ENCODE data around the gene CDS2. TPM values are rescaled to one million over a fixed set of nuclear protein-coding genes. Genes with fewer than 3 reads are reported as not detected.

Gene CDS2
- total and polyA plus RNA-seq, 10 of the 15 experiments (the other 5 are each of a cell fraction or from before 2014, with no cell fraction given), result 11.5 to 94.7 (median 23.1) TPM

DNA sequence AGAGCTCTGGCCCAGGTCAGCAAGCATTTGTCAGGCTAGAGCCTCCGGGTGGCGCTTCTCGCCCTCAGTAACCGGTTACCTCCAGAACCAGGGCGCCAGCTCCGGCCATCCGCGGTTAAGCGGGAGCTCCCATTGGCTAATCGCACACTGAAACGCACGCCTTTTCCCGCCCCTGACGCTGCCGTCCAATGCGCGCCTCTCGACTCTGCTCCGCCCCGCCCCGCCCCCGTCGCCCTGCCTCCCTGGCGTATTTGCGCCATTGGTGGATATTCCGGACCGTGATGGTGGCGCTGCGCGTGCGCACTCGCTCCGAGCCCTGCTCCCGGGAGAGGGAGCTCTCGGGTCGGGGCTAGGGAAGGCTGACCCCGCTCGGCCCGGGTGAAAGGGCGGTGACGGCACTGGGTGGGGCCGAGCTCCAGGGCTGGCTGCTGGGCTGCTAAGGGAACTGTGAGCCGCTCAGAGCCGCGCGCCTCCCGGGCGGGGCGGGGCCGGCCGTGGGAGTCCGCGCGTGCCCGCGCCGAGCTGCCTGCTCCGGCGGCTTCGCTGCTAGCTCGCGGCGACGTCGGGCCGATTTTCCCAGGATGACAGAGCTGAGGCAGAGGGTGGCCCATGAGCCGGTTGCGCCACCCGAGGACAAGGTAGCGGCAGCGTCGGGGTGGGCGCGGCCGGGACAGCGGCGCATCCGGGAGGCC lies at the start of gene CDS2 (continued):
- TF ChIP-seq NFYB (IDR thresholded peaks at IDR 0.05; ENCODE audit: insufficient read depth, low read depth, low read length), result peak; percentile 88
- TF ChIP-seq SREBF1 (IDR thresholded peaks at IDR 0.05; ENCODE audit: low read length), result peak; percentile 56; the same call in 1 of the 2 replicates
- peak; percentile 72 for TF ChIP-seq SMC3 (IDR thresholded peaks at IDR 0.05; ENCODE audit: borderline replicate concordance, low read length)
- no peak for TF ChIP-seq POLR2AphosphoS2 (IDR thresholded peaks at IDR 0.05; ENCODE audit: low read depth, low read length)
- TF ChIP-seq LARP7 (IDR thresholded peaks at IDR 0.05), result peak; percentile 99
- 0 out of 2 replicates have a peak, but pooled peaks have one; percentile 45 for TF ChIP-seq STAT1 (conservative IDR thresholded peaks at IDR 0.05)
- TF ChIP-seq EZH2 (IDR thresholded peaks at IDR 0.05; ENCODE audit: borderline replicate concordance, control insufficient read depth, low read depth, low read length), result no peak
- TF ChIP-seq, protein P1, sequence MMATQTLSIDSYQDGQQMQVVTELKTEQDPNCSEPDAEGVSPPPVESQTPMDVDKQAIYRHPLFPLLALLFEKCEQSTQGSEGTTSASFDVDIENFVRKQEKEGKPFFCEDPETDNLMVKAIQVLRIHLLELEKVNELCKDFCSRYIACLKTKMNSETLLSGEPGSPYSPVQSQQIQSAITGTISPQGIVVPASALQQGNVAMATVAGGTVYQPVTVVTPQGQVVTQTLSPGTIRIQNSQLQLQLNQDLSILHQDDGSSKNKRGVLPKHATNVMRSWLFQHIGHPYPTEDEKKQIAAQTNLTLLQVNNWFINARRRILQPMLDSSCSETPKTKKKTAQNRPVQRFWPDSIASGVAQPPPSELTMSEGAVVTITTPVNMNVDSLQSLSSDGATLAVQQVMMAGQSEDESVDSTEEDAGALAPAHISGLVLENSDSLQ (IDR thresholded peaks at IDR 0.05), result peak; percentile 52; the same call in 1 of the 2 replicates
- TF ChIP-seq NBN (IDR thresholded peaks at IDR 0.05), result 0 out of 2 replicates have a peak, but pooled peaks have one; percentile 58
- TF ChIP-seq ZSCAN29 (IDR thresholded peaks at IDR 0.05), result 0 out of 2 replicates have a peak, but pooled peaks have one; percentile 16
- TF ChIP-seq RAD21 (IDR thresholded peaks at IDR 0.05; ENCODE audit: insufficient read depth, low read depth, low read length), result peak; percentile 80
- no peak for TF ChIP-seq ASH2L (IDR thresholded peaks at IDR 0.05; ENCODE audit: borderline replicate concordance, low read depth)
- peak; percentile 64; the same call in 1 of the 2 replicates for TF ChIP-seq CREB1 (IDR thresholded peaks at IDR 0.05; ENCODE audit: low read depth)
- TF ChIP-seq MYC (IDR thresholded peaks at IDR 0.05; ENCODE audit: insufficient read depth, insufficient read length, insufficient replicate concordance, low read length, severe bottlenecking), result peak; percentile 18
- TF ChIP-seq NR2C1 (IDR thresholded peaks at IDR 0.05), result peak; percentile 94
- TF ChIP-seq MXI1 (IDR thresholded peaks at IDR 0.05; ENCODE audit: low read depth, low read length), result peak; percentile 71
- no peak for TF ChIP-seq HDAC6 (IDR thresholded peaks at IDR 0.05; ENCODE audit: unreplicated experiment)
- no peak for TF ChIP-seq RBBP5 (conservative IDR thresholded peaks at IDR 0.05)
- TF ChIP-seq SMARCA5 (IDR thresholded peaks at IDR 0.05), result peak; percentile 82
- TF ChIP-seq CBX5 (IDR thresholded peaks at IDR 0.05; ENCODE audit: low read depth), result no peak
- no peak for TF ChIP-seq RAD51 (IDR thresholded peaks at IDR 0.05)
- TF ChIP-seq POLR2AphosphoS5 (IDR thresholded peaks at IDR 0.05; ENCODE audit: low read length), result no peak
- TF ChIP-seq CHD2 (IDR thresholded peaks at IDR 0.05; ENCODE audit: borderline replicate concordance, low read depth, low read length), result peak; percentile 53; the same call in 1 of the 2 replicates
- peak; percentile 80 for TF ChIP-seq RUNX3 (IDR thresholded peaks at IDR 0.05; ENCODE audit: low read length)
- TF ChIP-seq, protein P2, sequence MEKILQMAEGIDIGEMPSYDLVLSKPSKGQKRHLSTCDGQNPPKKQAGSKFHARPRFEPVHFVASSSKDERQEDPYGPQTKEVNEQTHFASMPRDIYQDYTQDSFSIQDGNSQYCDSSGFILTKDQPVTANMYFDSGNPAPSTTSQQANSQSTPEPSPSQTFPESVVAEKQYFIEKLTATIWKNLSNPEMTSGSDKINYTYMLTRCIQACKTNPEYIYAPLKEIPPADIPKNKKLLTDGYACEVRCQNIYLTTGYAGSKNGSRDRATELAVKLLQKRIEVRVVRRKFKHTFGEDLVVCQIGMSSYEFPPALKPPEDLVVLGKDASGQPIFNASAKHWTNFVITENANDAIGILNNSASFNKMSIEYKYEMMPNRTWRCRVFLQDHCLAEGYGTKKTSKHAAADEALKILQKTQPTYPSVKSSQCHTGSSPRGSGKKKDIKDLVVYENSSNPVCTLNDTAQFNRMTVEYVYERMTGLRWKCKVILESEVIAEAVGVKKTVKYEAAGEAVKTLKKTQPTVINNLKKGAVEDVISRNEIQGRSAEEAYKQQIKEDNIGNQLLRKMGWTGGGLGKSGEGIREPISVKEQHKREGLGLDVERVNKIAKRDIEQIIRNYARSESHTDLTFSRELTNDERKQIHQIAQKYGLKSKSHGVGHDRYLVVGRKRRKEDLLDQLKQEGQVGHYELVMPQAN (conservative IDR thresholded peaks at IDR 0.05), result peak; percentile 94
- TF ChIP-seq, protein P3, sequence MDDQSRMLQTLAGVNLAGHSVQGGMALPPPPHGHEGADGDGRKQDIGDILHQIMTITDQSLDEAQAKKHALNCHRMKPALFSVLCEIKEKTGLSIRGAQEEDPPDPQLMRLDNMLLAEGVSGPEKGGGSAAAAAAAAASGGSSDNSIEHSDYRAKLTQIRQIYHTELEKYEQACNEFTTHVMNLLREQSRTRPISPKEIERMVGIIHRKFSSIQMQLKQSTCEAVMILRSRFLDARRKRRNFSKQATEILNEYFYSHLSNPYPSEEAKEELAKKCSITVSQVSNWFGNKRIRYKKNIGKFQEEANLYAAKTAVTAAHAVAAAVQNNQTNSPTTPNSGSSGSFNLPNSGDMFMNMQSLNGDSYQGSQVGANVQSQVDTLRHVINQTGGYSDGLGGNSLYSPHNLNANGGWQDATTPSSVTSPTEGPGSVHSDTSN (IDR thresholded peaks at IDR 0.05; ENCODE audit: insufficient replicate concordance, low read depth, low read length), result no peak

Measured in GM12878 (cell line).